Activated CD4-positive, alpha-beta T cell treated with anti-CD3 and anti-CD28 coated beads for 48 hours (primary cell): ENCODE measurements around the gene BNC2.
"Not testable (repeated sequence)": the region's sequence is repeated elsewhere in the genome, so short reads cannot be mapped to it uniquely, and the experiment has no call there.

ENCODE experiments used
- DNase-seq: peaks from one replicate; pipeline ENCODE4 v3.0.0-alpha.2; 2020

Gene BNC2

GRCh38 chr9:16870596-16871335, at the start of gene BNC2:
Gene BNC2, minus strand, starts transcription at chr9:16870670. Its CDS starts 22 bp downstream, at chr9:16870648.
- no peak for DNase-seq

DNA sequence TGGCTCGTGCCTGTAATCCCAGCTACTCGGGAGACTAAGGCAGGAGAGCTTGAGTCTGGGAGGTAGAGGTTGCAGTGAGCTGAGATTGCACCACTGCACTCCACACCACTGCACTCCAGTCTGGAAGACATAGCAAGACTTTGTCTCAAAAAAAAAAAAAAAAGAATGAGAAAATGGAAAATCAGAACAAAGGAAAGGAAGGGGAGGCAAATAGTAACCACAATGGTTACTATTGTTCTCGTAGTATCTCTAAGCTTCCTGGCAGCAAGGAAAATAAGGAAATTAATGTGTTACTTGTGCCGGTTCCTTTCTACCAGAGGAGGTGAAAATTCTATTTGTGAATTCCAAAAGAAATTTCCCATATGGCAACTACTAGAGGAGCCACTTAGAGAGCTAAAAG, 48.5 kb upstream of the BNC2 start:
- no peak for DNase-seq

- DNase-seq: no peak
Observed at GRCh38 chr9:16915126-16915831, 44.8 kb upstream of the BNC2 start.

DNA sequence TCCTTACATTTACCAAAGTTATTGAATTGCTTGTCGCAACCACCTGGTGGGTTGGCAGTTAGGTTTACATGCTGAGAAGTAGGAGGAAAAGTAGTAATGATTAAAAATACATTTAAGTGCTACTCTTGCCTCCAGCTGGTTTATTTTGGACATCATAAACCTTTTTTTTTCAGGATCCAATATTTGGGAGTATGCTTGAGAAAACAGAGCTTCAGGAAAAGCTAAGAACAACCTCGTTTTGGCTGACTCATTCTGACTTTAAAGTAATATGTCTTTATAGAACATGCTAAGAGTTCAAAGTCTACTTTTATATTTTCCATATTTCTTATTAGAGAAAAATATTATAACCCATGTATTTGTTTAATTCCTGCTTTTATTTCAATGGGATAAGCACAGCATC, 41.7 kb upstream of the BNC2 start:
- no peak for DNase-seq

DNA sequence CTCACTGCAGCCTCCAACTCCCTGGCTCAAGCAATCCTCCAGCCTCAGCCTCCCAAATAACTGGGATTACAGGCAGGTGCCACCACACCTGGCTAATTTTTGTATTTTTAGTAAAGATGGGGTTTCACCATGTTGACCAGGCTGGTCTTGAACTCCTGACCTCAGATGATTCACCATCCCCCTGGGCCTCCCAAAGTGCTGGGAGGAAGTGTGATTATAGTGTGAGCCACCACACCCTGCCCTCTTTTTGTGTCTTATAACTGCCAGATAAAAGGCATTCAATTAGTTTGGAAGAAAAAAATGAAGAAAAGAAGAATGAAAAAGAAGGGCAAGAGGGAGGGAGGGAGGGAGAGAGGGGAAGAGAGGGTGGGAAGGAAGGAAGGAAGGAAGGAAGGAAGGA, 37.7 kb upstream of the BNC2 start:
- not testable (repeated sequence) for DNase-seq

- DNase-seq: no peak
Observed at GRCh38 chr9:16904655-16905054, 34.2 kb upstream of the BNC2 start.

DNA sequence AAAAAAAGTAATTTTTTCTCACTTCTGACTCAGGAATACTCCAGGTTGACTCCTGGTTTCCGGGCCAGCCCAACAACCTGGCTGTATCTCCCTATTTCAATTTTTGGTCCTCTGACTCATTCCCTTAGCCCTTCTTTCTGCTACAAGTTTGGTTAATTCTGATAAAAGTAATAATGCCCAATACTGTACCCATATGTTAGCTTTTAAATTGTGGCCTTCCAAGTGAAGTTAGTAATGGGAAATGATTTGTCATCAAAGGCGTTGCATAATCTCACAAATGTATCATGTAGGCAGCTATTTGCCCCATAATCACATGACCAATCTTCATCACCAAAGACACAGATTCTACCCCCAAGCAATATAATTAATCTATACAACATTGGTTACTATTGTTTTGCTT, 31.1 kb upstream of the BNC2 start:
- no peak for DNase-seq

DNA sequence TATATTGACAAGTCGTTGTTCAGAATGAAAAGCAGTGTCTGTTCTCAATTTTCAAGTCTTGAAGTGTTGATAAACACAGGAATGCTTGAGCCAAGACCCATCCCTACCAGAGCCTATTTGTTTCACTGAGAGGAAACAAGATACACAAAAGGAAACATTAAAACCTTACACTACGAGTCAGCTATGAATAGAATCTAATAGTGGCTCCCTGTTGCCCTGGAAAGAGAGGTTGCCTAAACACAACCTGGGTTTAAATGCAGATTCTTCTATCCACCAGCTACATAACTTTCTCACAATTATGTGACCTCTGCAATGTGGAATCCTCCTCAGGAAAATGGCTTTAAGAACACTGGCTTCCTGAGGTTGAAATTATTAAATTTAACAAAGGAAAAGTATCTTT, 29.1 kb upstream of the BNC2 start:
- DNase-seq: no peak

- DNase-seq: no peak
Observed at GRCh38 chr9:16898464-16898863, 28.0 kb upstream of the BNC2 start.

- DNase-seq: no peak
Observed at GRCh38 chr9:16888594-16888993, 18.1 kb upstream of the BNC2 start.

DNA sequence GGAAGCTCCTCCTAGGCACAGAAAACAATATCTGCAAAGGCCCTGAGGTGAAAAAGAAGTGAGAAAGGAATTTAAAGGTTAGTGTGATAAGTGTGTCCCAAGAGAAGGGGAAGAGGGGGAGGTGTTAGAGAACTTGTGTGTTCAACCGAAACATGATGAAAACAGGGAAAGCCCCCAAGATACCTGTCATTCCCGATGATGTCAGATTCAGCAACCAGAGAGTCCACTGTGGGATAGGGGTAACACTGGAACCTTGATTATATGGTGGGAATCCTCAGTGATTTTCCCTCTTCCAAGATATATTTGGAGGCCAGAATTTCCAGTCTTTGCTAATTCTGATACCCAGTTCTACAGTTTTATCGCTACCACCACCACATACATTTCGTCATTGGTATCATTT, 15.5 kb upstream of the BNC2 start:
- DNase-seq: no peak

DNA sequence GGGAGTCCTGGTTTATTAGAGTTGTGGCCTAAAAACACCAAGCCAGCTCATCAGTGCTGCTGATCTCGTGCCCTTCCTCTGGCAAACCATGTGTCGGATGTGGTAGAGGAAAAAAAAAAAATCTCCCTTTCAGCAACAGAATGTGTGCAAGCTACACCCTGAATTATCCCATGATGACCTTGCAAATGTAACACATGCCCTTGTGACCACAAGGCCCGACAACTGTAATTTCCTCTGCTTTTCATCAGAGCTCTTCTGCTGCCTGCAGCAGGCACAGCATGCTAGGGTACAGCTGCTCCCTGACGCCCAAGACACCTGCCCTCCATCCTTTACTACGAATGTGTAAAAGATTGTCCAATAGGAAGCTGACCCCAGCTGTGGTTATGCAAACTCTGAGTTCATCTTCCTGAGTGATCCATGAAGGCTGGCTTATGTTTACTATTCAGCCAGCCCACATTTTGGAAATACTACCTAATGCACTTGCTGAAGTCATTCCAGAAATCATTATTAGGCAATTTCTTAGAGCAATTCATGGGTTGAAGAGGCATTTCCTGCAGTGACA, 14.6 kb upstream of the BNC2 start:
- no peak for DNase-seq

DNA sequence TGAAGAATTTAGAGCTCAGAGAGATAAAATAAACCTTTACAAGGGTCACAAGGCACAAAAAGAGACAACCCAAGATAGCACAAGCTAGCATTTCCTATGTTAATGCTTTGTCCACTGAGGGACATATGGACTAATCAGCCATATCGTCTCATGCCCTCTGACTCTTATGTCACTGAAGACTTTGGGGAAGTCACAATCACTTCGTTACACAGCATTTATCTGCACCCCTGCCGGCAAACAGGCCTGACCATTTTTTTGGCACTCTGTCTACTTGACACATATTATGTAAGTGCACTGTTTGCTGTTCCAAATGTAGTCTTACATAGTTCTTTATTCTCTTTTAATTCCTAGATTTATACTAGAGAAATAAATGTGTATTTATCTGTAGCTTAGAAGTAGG, 13.9 kb upstream of the BNC2 start:
- no peak for DNase-seq

DNA sequence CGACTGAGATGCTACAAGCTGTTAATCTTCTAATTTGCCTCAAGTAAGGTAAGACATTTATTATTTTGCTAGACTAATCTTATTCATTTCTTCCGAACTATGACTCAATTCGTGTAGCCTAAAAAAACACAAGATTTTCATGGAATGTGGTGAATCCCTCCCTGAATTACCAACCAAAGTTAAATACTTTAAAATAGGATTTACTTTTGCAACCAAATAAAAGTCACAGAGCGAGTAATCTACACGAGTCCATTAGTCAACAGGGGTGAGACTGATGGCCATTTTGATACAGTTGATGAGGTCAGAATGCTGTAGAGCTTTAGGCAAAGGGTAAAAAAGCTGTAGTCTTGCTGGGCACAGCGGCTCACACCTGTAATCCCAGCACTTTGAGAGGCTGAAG, 13.1 kb upstream of the BNC2 start:
- DNase-seq: no peak

- DNase-seq: not testable (repeated sequence)
Observed at GRCh38 chr9:16882440-16882839, 12.0 kb upstream of the BNC2 start.

DNA sequence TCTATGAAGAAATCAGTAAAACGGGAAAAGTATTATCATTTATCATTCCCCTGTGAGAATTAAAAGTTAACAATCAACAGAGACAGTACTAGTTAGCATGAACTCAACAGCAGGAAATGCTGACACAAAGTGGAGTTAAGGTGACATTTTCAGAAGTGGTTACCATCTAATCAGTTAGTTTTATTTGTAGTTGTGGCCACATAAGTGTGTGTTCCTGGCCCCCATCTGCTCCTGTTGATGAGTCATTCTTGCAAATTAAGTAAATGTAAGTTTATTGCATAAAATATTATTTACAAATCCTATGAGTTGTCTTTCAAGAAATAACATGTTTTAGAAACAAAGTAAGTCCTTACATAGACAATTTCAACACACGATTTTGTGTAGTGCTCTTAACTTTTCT, 8.9 kb upstream of the BNC2 start:
- DNase-seq: no peak

- DNase-seq: no peak
Observed at GRCh38 chr9:16877256-16877655, 6.8 kb upstream of the BNC2 start.

DNA sequence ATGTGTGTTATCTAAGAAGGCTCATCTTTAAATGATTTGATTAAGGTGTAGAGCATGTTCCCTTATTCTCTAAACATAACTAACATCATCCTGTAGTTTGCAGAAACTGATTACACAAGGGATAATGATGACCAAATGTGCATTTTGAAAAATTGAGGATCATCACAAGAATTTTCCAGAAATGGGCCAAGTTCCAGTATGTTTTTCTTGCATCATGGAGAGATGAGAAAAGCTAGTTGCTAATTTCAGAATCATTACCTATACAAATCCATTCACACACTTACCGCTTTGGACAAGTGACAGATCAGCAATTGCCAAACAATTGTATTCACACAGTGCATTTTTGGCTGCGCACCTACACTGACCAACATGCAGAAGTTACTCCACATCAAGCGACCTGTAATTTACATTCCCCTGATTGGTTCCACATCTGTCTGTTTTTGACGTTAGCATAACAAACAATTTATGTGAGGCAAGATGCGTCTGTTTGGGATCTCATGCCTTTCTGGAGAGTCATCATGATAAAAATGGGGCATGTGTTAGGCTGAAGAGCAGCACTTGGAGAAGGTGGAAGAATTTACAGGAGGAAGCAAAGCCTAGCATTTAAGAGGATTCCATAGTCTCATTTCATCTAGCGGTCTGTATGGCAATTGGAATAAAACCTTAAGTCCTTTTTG, 2.8 kb upstream of the BNC2 start:
- DNase-seq: no peak

DNA sequence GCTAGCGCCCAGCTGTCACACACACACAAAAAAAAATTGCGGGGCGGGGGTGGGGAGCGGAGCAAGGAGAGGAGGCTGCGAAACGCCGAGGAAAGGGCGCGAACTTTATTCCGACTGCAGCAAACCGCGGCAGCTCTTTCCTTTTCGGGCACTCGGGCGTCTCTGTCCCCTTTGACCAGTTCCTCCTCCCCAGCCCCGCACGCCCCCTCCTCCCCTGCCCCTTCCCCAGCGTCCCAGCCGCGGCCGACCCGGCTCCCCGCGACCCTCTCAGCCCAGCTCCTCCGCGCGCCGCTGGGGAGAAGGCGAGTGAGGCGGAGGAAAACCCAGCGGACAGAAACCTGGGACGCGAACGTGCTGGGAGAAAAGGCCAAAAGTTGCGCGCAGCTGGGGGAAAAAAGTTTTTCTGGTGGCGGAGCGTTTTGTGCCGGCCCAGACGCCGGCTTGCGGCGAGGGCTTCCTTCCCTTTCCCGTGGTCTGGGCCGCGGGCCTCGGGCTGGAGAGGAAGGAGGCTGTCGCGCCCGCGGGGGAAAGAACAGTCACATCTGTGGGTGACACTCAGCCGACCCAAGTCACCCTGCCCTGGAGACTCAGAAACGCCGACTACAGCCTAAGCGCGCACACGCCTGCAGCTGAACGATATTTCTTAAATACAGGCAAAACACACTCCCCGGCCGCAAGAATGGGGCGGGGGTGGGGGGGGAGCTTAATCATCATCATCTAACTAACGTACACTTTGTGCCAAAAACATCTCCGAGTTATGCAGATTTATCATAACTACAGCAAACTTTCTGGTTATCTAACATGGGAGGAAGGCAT, 1.1 kb upstream of the BNC2 start:
- DNase-seq: peak; percentile 18

GRCh38 chr9:16869882-16870595, 431 bp downstream of the BNC2 start:
- DNase-seq: no peak

GRCh38 chr9:16869131-16869881, 1.2 kb downstream of the BNC2 start:
- DNase-seq: no peak
